Motor neuron (in vitro differentiated cells): Measurements from ENCODE around the gene PRODH2. TPM values are rescaled to one million over a fixed set of nuclear protein-coding genes. Genes with fewer than 3 reads are reported as not detected.
A peak's percentile ranks its signal among the peaks of the same experiment; 100 is the strongest.
"Not testable (repeated sequence)": the region's sequence is repeated elsewhere in the genome, so short reads cannot be mapped to it uniquely, and the experiment has no call there.

Experiments used
- ATAC-seq, 8 experiments: fragments of 200-7000 bp; cut with Tn5 transposase; replicated peaks in 6 of 8; 2 replicates each; pipeline ENCODE4 v1.8.0; 2021; ENCODE audit warnings: mild to moderate bottlenecking in 8 of 8, moderate library complexity in 8 of 8
- H3K27ac ChIP-seq, 2 donors: fragments of 250-450 bp; sonication (Bioruptor Pico); 2 replicates each; pipeline ENCODE4 v1.9.0; 2021; ENCODE audit warnings: antibody characterized with exemption in 2 of 2, mild to moderate bottlenecking in 2 of 2, moderate library complexity in 1 of 2
- H3K4me1 ChIP-seq, 2 donors: fragments of 250-450 bp; sonication (Bioruptor Pico); replicated peaks in 1 of 2; 2 replicates each; pipeline ENCODE4 v1.6.1; 2021; ENCODE audit warnings: antibody characterized with exemption in 2 of 2, mild to moderate bottlenecking in 2 of 2, moderate library complexity in 1 of 2
- H3K4me3 ChIP-seq, 5 donors: fragments of 250-450 bp; sonication (Bioruptor Pico); 2 replicates each; pipeline ENCODE4 v1.9.0; 2021; ENCODE audit warnings: antibody characterized with exemption in 5 of 5, mild to moderate bottlenecking in 5 of 5, moderate library complexity in 4 of 5
- WGBS, 10 experiments: fragments of 450-650 bp; shearing (Covaris generic); methylation state at CpG; one replicate each; pipeline ENCODE4 v1.0.0; 2022; 5-methylcytosine and 5-hydroxymethylcytosine counted together
- in situ Hi-C, 9 experiments: fragments of 400-800 bp; cut with MboI; loops; one replicate each; pipeline ENCODE4 v1.15.0; 2021; ENCODE audit warnings: low sequenced_read_pairs in 9 of 9, low pct_unique_long_range_greater_than_20kb in 2 of 9; ENCODE audit not compliant: unreplicated experiment in 9 of 9
- total RNA-seq, 8 experiments: library from RNA; unstranded; fragments of 300-600 nt; gene quantifications; 2 replicates each; pipeline versions ENCODE4 v1.2.3 to v1.2.4, GENCODE V29; 2022

Gene PRODH2
- total RNA-seq, 8 experiments from 2014 or later, result 0.52 TPM; not detected in 7

DNA sequence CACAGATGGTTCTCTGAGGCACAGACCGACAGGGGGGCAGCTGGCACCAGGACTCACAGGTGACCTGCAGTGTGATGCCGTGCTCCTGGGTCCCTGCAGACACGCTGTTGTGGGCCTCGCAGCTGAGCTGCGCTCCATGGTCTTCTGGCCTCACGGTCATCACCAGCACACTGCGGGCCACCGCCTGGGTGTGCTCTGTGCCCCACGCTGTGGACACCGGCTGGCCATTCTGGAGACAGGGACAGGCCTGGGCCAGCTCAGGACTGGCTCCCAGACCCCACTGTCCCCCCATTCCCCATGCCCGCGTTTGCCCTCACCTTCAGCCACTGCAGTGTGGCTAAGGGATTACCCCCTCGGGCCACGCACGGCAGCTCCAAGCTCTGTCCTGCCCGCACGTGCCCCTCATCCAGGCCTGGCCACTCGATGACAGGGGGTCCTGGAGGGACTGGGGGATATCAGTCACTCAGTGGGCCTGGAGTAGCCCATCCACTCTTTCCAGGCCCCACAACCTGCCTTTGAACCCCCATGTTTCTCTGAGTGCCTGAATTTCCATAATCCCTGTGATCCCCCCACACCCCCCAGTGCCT lies 36.4 kb upstream of the PRODH2 start:
- WGBS, 10 experiments, result 60% methylated on average over 2 of the region's 18 CpGs; no CpG with 5 or more reads in 9 of the 10 experiments
- Histone ChIP-seq H3K4me3 (no peak overlapping the region), H3K27ac (no peak overlapping the region), H3K4me1 (peaks cover 5 to 22% of the 10 kb centered on the region in 2 donors)
- no peak for ATAC-seq
- in situ Hi-C loops, result no loop called here

DNA sequence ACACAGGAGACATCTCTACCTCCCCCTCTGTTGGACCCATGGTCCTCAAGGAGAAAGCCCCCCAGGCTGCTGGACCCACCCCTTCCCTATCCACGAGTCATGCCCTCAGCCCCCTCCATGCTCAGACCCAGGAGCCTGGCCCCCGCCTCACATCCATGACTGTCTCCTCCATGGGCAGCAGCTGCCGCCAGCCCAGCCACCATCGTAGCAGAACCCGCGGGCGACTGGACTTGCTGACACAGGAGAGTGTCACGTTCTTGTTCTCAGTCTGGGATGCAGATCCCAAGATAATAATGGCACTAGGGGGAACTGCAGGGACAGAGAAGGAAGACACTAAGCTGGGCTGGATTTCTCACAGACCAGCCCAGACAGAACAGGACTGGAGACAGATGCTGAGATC lies 35.8 kb upstream of the PRODH2 start:
- Histone ChIP-seq H3K4me3 (no peak overlapping the region), H3K4me1 (peaks cover 5 to 22% of the 10 kb centered on the region in 2 donors), H3K27ac (no peak overlapping the region)
- in situ Hi-C loops, result no loop called here
- ATAC-seq, result no peak
- no CpG with 5 or more reads among the region's 8 CpGs for WGBS, 10 experiments

DNA sequence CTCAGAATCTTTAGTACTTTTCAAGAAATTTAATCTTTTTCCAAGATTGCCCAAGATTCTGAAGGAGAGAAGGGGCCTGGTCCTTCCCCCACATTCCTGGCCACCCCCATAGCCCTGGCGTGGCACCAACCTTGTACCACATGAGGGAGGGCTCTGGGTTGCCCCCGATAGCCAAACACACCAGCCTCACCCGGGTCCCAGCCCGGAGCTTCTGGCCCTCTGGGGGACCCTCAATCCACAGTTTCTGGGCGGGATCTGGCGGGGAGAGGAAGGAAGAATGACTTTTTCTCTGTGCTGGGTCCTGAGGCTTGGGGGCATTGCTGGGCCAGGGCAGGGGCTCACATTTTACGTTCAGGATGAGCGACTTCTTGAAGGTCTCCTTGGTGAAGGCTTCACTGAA lies 35.3 kb upstream of the PRODH2 start:
- Histone ChIP-seq H3K27ac (no peak overlapping the region), H3K4me3 (no peak overlapping the region), H3K4me1 (peaks cover 5 to 22% of the 10 kb centered on the region in 2 donors)
- in situ Hi-C loops, result no loop called here
- WGBS, 10 experiments, result 0 to 80% (median 60%) methylated on average over 1 to 6 of the region's 8 CpGs; no CpG with 5 or more reads in 3 of the 10 experiments
- no peak for ATAC-seq

DNA sequence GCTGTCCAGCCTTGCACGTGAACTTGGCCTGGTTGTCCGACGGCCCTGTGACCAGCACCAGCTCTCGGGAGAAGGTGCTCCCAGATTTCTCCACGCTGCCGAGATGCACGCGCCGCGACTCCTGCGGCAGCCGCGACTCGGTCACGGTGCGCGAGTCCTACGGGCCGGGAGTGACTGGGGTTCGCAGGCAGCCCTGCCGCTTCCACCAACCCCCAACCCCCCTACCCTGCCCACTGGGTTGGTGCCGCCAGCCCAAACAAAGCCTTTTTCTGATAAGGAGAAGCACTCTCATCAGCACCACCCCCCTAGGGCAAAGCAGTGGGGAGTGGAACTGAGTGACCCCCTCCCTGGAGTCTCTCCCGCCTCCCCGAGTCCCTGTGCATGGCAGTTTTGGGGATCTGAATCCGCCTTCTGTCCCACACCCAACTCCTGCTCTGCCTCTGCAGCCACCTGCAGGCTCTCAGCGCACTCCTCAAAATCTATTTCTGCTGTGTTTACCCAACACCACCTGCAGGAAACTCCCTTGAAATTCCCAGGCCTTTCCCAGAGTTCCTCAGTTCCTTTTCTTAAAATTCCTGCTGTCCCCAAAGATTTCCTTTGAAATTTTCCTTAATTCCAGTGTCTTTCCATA lies 33.5 kb upstream of the PRODH2 start:
- no peak for ATAC-seq
- in situ Hi-C loops, result no loop called here
- Histone ChIP-seq H3K4me1 (peaks cover 5 to 12% of the 10 kb centered on the region in 2 donors), H3K27ac (no peak overlapping the region), H3K4me3 (peak overlapping the region in 3 of 5 donors; percentile 10 to 30 (median 12))
- WGBS, 10 experiments, result 0 to 23% (median 2%) methylated on average over 1 to 3 of the region's 26 CpGs; no CpG with 5 or more reads in 6 of the 10 experiments

DNA sequence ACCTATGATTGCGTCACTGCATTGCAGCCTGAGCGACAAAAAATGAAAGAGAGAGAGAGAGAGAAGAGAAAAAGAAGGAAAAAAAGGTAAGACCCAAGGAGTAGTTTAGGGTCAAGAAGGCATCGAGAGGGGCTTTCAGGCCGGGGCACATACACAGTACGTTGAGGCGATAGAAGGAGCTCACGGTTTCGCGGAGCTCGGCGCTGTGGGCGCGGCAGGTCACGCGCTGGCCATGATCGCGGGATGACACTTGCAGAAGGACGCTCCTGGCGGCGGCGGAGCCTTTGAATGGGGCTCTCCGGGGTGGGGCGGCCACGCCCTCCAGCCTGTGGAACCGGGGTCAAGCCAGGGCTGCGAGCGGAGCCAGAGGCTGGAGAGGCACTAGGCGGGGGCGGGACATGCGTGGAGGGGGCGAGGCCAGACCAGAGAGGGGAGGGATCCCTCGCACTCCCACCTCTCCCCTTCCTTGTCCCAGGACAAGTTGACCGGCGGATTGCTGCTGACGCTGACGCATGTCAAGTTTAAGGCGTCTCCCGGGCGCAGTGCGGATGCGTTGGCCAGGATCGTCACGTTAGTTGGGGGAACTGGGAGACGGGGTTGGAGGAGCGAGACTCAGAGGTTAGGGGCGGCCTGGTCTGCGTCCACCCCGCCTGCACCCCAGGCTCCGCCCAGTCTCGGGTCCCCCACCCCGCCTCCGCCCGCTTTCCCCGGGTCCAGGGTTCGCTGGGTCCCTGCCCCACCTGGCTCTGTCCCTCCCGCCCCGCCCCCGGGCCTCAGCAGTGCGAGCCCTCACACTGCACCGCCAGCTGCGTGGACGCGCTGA lies 32.8 kb upstream of the PRODH2 start:
- in situ Hi-C loops, result no loop called here
- peak; percentile 61 to 85 (median 80) for ATAC-seq

DNA sequence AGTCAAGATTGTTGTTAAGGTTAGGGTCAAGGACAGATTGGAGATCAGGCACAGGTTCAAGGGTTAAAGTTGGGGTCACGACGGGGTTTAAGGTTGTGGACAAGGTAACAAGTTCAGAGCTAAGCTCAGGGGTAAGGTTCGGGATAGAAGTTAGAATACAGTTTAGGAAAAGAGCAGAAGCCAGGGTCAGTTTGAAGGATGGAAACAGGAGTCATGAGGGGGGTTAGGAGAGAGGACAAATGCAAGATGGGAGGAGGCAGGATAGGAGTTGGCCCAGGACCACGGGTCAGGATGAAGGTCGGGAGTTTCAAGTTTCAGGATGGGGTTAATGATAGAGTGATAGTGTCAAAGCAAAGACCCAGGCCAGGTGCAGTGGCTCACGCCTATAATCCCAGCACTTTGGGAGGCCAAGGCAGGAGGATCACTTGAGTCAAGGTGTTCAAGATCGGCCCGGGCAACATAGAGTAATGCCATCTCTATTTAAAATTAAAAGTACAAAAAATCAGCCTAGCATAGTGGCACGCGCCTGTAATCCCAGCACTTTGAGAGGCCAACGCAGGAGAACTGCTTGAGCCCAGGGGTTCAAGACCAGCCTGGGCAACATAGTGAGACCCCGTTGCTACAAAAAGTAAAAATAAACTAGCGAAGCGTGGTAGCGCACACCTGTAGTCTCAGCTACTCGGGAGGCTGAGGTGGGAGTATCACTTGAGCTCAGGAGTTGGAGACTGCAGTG lies 32.0 kb upstream of the PRODH2 start:
- no peak overlapping the region for H3K27ac ChIP-seq
- H3K4me3 ChIP-seq, result peak overlapping the region in 2 of 5 donors; percentile 10 to 30
- H3K4me1 ChIP-seq, result peaks cover 5 to 12% of the 10 kb centered on the region in 2 donors
- 20 to 95% (median 61%) methylated on average over 1 to 16 of the region's 16 CpGs for WGBS, 10 experiments
- in situ Hi-C loops, result no loop called here
- peak in 2 of 8 experiments; percentile 1 for ATAC-seq

More for the DNA sequence above, 32.8 kb upstream of the PRODH2 start:
- H3K27ac ChIP-seq, result no peak overlapping the region
- WGBS, 10 experiments, result 6 to 48% (median 17%) methylated on average over 2 to 9 of the region's 63 CpGs; no CpG with 5 or more reads in 1 of the 10 experiments
- H3K4me3 ChIP-seq, result peak overlapping the region in 4 of 5 donors; percentile 9 to 30 (median 11)
- peaks cover 5 to 12% of the 10 kb centered on the region in 2 donors for H3K4me1 ChIP-seq

DNA sequence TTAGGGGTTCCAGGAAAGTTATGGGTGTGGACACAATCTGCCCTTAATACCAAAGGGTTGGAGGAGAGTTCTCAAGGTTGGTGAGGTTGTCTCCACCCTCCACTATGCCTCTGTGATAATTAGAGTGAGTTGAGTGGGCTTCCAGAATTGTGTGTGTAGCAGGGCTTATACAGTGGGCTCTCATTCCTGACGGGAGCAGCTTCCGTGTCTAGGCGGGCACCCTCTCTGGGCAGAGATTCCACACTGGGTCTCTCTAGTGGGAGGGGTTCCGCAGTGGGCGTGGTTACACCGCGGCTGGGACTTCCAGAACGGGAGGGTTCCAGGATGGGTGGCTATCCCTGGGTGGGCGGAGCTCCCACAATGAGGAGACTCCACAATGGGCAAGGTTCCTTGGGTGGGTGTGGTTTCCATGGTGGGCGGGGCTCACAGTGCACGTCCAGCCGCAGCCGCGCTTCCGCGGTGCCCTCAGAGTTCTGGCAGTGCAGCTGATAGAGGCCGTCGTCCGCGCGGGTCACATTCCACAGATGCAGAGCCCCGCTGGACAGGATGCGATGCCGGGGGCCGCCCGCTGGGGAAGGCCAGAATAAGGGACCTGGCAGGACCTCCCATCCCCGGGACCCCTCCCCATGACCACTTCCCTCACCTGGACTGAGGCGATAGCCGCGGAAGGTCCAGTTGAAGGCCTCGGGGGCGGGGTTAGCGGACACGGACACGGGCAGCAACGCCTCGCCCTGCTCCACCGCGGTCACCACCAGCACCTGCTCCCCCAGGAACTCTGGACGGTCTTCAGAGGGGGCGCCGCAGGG lies 31.2 kb upstream of the PRODH2 start:
- ATAC-seq, result peak; percentile 7 to 83 (median 50)
- H3K27ac ChIP-seq, result no peak overlapping the region
- peaks cover 5 to 12% of the 10 kb centered on the region in 2 donors for H3K4me1 ChIP-seq
- WGBS, 10 experiments, result 7 to 40% (median 15%) methylated on average over 1 to 28 of the region's 42 CpGs; no CpG with 5 or more reads in 6 of the 10 experiments
- in situ Hi-C loops, result no loop called here
- peak overlapping the region in 1 of 5 donors; percentile 25 for H3K4me3 ChIP-seq

DNA sequence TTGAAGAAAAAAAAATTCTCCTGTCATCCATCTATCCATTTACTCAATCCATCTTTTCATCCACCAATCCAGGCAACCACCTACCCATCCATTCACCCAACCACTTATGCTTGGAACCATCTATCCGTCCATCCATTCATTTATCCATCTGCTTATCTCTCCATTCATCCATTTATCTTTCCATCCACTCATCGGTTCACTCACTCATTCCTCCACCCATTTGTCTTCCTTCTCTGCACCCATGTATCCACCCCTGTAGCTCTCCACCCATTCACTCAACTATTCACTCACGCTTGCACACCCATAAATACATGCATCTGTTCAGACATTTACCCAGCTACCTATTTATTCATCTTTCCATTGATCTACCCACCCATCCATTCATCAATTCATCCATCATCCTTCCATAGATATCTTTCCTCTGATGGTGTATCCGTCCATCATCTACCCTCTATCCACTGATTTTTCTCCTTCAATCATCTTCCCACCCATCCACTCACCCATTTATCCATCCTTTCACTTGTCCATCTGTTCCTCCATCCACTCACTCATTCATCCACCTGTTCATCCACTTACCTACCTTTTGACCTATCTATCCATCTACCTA lies 30.1 kb upstream of the PRODH2 start:
- Histone ChIP-seq H3K27ac (no peak overlapping the region), H3K4me1 (peaks cover 5 to 12% of the 10 kb centered on the region in 2 donors), H3K4me3 (no peak overlapping the region)
- in situ Hi-C loops, result no loop called here
- no peak for ATAC-seq
- WGBS, 10 experiments, result 50 to 89% (median 68%) methylated on average over 1 to 4 of the region's 4 CpGs; no CpG with 5 or more reads in 1 of the 10 experiments

DNA sequence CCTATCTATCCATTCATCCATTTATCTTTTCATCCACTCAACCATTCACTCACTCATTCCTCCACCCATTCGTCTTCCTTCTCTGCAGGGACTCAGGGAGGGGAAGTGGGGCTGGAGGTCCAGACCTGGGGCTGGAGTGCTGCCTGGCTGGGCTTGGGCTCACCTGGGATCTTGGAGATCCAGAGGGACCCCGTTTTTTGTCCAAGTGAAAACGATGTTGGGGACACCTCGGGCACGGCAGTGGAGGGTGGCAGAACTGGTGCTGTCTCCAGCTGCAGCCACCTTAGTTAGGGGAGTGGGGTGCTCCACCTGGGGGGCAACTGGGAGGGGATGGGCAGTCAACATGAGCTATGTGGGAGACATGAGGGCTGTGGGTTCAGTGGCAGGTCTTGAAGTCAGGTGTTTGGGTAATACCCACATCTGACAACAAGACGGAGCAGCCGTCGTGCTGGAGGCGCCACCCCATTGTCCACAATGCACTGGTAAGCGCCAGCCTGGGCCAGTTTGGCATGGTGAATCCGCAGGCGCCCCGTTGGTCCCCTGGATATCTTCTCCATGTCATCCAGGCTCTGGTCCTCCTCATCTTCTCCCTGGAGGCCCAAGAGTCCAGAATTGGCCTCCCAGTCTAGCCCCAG lies 29.4 kb upstream of the PRODH2 start:
- no peak for ATAC-seq
- Histone ChIP-seq H3K4me1 (peaks cover 5 to 12% of the 10 kb centered on the region in 2 donors), H3K4me3 (no peak overlapping the region), H3K27ac (no peak overlapping the region)
- in situ Hi-C loops, result no loop called here
- WGBS, 10 experiments, result 19 to 82% (median 44%) methylated on average over 2 to 10 of the region's 13 CpGs; no CpG with 5 or more reads in 5 of the 10 experiments

DNA sequence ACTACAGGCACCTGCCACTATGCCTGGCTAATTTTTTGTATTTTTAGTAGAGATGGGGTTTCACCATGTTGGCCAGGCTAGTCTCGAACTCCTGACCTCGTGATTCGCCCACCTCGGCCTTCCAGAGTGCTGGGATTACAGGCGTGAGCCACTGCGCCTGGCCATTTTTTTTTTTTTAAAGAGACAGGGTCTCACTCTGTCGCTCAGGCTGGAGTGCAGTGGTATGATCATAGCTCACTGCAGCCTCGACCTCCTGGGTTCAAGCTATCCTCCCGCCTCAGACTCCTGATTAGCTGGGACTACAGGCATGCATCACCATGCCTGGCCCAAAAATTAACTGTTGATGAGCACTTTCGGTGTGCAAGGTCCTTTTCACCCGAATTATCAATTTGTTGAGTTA lies 23.5 kb upstream of the PRODH2 start:
- H3K4me3 ChIP-seq, H3K27ac ChIP-seq, H3K4me1 ChIP-seq, in situ Hi-C loops, ATAC-seq: not testable (repeated sequence)
- 7 to 63% (median 46%) methylated on average over 1 to 7 of the region's 11 CpGs; no CpG with 5 or more reads in 3 of the 10 experiments for WGBS, 10 experiments

DNA sequence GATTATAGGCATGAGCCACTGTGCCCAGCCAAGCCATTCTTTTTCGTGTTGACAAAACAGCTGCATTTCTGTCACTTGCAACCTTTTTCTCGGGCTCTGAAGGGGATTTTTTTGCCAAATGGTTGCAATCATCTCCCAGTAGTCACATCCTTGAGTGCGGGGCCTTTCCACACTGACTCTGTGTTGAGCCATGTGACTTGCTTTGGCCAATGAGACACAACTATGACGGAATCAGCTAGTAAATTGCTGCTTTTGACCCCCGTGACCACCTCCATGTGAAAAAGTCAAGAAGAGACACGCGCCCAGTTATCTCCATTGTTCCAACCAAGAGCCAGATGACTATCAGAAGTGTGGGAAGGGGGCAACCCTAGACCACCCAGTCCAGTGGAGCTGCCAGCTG lies 21.3 kb upstream of the PRODH2 start:
- Histone ChIP-seq H3K4me1 (no peaks in the 10 kb centered on the region), H3K27ac (no peak overlapping the region), H3K4me3 (no peak overlapping the region)
- in situ Hi-C loops, result no loop called here
- WGBS, 10 experiments, result 0 to 72% (median 50%) methylated on average over 1 to 7 of the region's 7 CpGs; no CpG with 5 or more reads in 3 of the 10 experiments
- peak in 4 of 8 experiments; percentile 27 to 77 (median 36) for ATAC-seq
